Measurements from ENCODE around the gene UIMC1.

UIMC1 gene

GRCh38 chr5:176908675-176909368 lies 97.8 kb downstream of the UIMC1 start:
- Mint-ChIP-seq H3K4me1 (no peaks in the 10 kb centered on the region), H3K4me3 (no peak overlapping the region), H3K9me3 (no peaks in the 10 kb centered on the region), H3K27ac (peak overlapping the region; percentile 18), H3K36me3 (peaks cover 92% of the 10 kb centered on the region)
- no peak for ATAC-seq
- DNase-seq (ENCODE audit: low spot score in 2 of 2), result no peak

- DNase-seq (ENCODE audit: low spot score in 2 of 2) (no peak), ATAC-seq (no peak)
- Mint-ChIP-seq H3K4me1 (peaks cover 7% of the 10 kb centered on the region), H3K36me3 (peaks cover 82% of the 10 kb centered on the region), H3K9me3 (no peaks in the 10 kb centered on the region), H3K4me3 (no peak overlapping the region), H3K27ac (no peak overlapping the region)
These were observed 99.8 kb downstream of the UIMC1 start for GRCh38 chr5:176906796-176907195.

- Mint-ChIP-seq H3K9me3 (no peaks in the 10 kb centered on the region), H3K4me3 (no peak overlapping the region), H3K4me1 (peaks cover 13% of the 10 kb centered on the region), H3K27ac (peak overlapping the region; percentile 17), H3K36me3 (peaks cover 82% of the 10 kb centered on the region)
- ATAC-seq, result no peak
- no peak for DNase-seq (ENCODE audit: low spot score in 2 of 2)
These were observed 100.5 kb downstream of the UIMC1 start for GRCh38 chr5:176906126-176906525.

GRCh38 chr5:176904276-176904675 lies 102.3 kb downstream of the UIMC1 start:
- H3K4me3 Mint-ChIP-seq, result no peak overlapping the region
- no peaks in the 10 kb centered on the region for H3K9me3 Mint-ChIP-seq
- DNase-seq (ENCODE audit: low spot score in 2 of 2), result no peak
- H3K36me3 Mint-ChIP-seq, result peaks cover 63% of the 10 kb centered on the region
- H3K27ac Mint-ChIP-seq, result peak overlapping the region; percentile 80
- no peak for ATAC-seq
- H3K4me1 Mint-ChIP-seq, result peaks cover 31% of the 10 kb centered on the region

- peaks cover 51% of the 10 kb centered on the region for H3K36me3 Mint-ChIP-seq
- no peaks in the 10 kb centered on the region for H3K9me3 Mint-ChIP-seq
- peak overlapping the region; percentile 80 for H3K27ac Mint-ChIP-seq
- H3K4me1 Mint-ChIP-seq, result peaks cover 38% of the 10 kb centered on the region
- no peak for DNase-seq (ENCODE audit: low spot score in 2 of 2)
- H3K4me3 Mint-ChIP-seq, result no peak overlapping the region
- no peak for ATAC-seq
These were observed 103.5 kb downstream of the UIMC1 start for GRCh38 chr5:176902911-176903664.

GRCh38 chr5:176902102-176902814 lies 104.3 kb downstream of the UIMC1 start:
- ATAC-seq (no peak), DNase-seq (ENCODE audit: low spot score in 2 of 2) (no peak)
- Mint-ChIP-seq H3K27ac (peak overlapping the region; percentile 80), H3K4me1 (peaks cover 45% of the 10 kb centered on the region), H3K4me3 (peak overlapping the region; percentile 2), H3K9me3 (no peaks in the 10 kb centered on the region), H3K36me3 (peaks cover 43% of the 10 kb centered on the region)

GRCh38 chr5:176901260-176902101 lies 105.1 kb downstream of the UIMC1 start:
- Mint-ChIP-seq H3K27ac (peak overlapping the region; percentile 80), H3K4me3 (peak overlapping the region; percentile 2), H3K36me3 (peaks cover 35% of the 10 kb centered on the region), H3K9me3 (no peaks in the 10 kb centered on the region), H3K4me1 (peaks cover 47% of the 10 kb centered on the region)
- peak in 1 of 2 donors; percentile 57 for DNase-seq (ENCODE audit: low spot score in 2 of 2)
- peak; percentile 97 for ATAC-seq

GRCh38 chr5:176900780-176901204 lies 105.8 kb downstream of the UIMC1 start:
- Mint-ChIP-seq H3K9me3 (no peaks in the 10 kb centered on the region), H3K27ac (peak overlapping the region; percentile 80), H3K4me3 (no peak overlapping the region), H3K36me3 (peaks cover 28% of the 10 kb centered on the region), H3K4me1 (peaks cover 47% of the 10 kb centered on the region)
- no peak for ATAC-seq
- no peak for DNase-seq (ENCODE audit: low spot score in 2 of 2)

- ATAC-seq (no peak), DNase-seq (ENCODE audit: low spot score in 2 of 2) (peak in 1 of 2 donors; percentile 46)
- no peak overlapping the region for H3K4me3 Mint-ChIP-seq
- H3K27ac Mint-ChIP-seq, result peak overlapping the region; percentile 67
- peaks cover 47% of the 10 kb centered on the region for H3K4me1 Mint-ChIP-seq
- H3K36me3 Mint-ChIP-seq, result peaks cover 22% of the 10 kb centered on the region
- H3K9me3 Mint-ChIP-seq, result no peaks in the 10 kb centered on the region
These were observed 106.4 kb downstream of the UIMC1 start for GRCh38 chr5:176899946-176900779.

- H3K4me1 Mint-ChIP-seq, result peaks cover 47% of the 10 kb centered on the region
- H3K4me3 Mint-ChIP-seq, result no peak within 1 kb of the TSS
- no peak for ATAC-seq
- no peak for DNase-seq (ENCODE audit: low spot score in 2 of 2)
- H3K27ac Mint-ChIP-seq, result peak within 1 kb of the TSS; percentile 67
- H3K9me3 Mint-ChIP-seq, result no peaks in the 10 kb centered on the region
- peaks cover 14% of the 10 kb centered on the region for H3K36me3 Mint-ChIP-seq
These were observed 107.2 kb downstream of the UIMC1 start, which contains the start of gene HK3 for GRCh38 chr5:176899296-176899891. Gene HK3 (minus strand): TSS chr5:176899346. CDS start chr5:176896159, 3,187 bp downstream.

GRCh38 chr5:176897263-176897662 lies 109.3 kb downstream of the UIMC1 start:
- DNase-seq (ENCODE audit: low spot score in 2 of 2) (no peak), ATAC-seq (no peak)
- Mint-ChIP-seq H3K4me1 (peaks cover 45% of the 10 kb centered on the region), H3K9me3 (no peaks in the 10 kb centered on the region), H3K36me3 (peaks cover 7% of the 10 kb centered on the region), H3K4me3 (no peak overlapping the region), H3K27ac (no peak overlapping the region)

- H3K4me1 Mint-ChIP-seq, result peaks cover 32% of the 10 kb centered on the region
- ATAC-seq (no peak), DNase-seq (ENCODE audit: low spot score in 2 of 2) (no peak)
- H3K4me3 Mint-ChIP-seq, result no peak overlapping the region
- H3K36me3 Mint-ChIP-seq, result no peaks in the 10 kb centered on the region
- no peak overlapping the region for H3K27ac Mint-ChIP-seq
- H3K9me3 Mint-ChIP-seq, result no peaks in the 10 kb centered on the region
These were observed 110.7 kb downstream of the UIMC1 start for GRCh38 chr5:176895831-176896230.

- peaks cover 16% of the 10 kb centered on the region for H3K4me1 Mint-ChIP-seq
- no peak overlapping the region for H3K4me3 Mint-ChIP-seq
- ATAC-seq (peak; percentile 4), DNase-seq (ENCODE audit: low spot score in 2 of 2) (no peak)
- no peaks in the 10 kb centered on the region for H3K9me3 Mint-ChIP-seq
- no peaks in the 10 kb centered on the region for H3K36me3 Mint-ChIP-seq
- H3K27ac Mint-ChIP-seq, result no peak overlapping the region
These were observed 112.3 kb downstream of the UIMC1 start for GRCh38 chr5:176894298-176894697.

GRCh38 chr5:176892663-176893062 lies 113.9 kb downstream of the UIMC1 start:
- Mint-ChIP-seq H3K27ac (no peak overlapping the region), H3K4me3 (no peak overlapping the region), H3K36me3 (no peaks in the 10 kb centered on the region), H3K4me1 (peaks cover 6% of the 10 kb centered on the region), H3K9me3 (no peaks in the 10 kb centered on the region)
- ATAC-seq (no peak), DNase-seq (ENCODE audit: low spot score in 2 of 2) (no peak)

Data from stimulated activated effector memory CD8-positive, alpha-beta T cell treated with anti-CD3 and anti-CD28 coated beads, Interleukin-12 subunit alpha, Interleukin-12 subunit beta, amount 100 ng/mL, for 72 hours (primary cell).